ENCODE data around the gene SORCS2. TPM values are rescaled to one million over a fixed set of nuclear protein-coding genes. Genes with fewer than 3 reads are reported as not detected.

SORCS2 gene
- polyA plus RNA-seq, 3 donors = 0.46 to 0.55 TPM; not detected in 1

GRCh38 chr4:7693237-7693608, 500.9 kb downstream of the SORCS2 start:
- H3K27me3 Mint-ChIP-seq (ENCODE audit: low read depth in 3 of 3) = peaks cover 4 to 7% (median 6%) of the 10 kb centered on the region in 3 donors
- H3K9me3 Mint-ChIP-seq = no peaks in the 10 kb centered on the region
- no peaks in the 10 kb centered on the region for H3K36me3 ChIP-seq (replicated peaks in 1 of 2; ENCODE audit: control insufficient read depth in 1 of 2, insufficient read depth in 2 of 2, low read length in 2 of 2)
- no peak overlapping the region for H3K4me2 ChIP-seq (replicated peaks; ENCODE audit: extremely low read depth, low read length, poor library complexity, severe bottlenecking)
- intact Hi-C loops (cut with micrococcal nuclease) = no loop called here
- 77% methylated on average over 5 of the region's 6 CpGs for WGBS (ENCODE audit: insufficient coverage)
- peaks cover 11% of the 10 kb centered on the region for H3K4me1 Mint-ChIP-seq
- H3K36me3 Mint-ChIP-seq = no peaks in the 10 kb centered on the region
- no peak overlapping the region for H3K4me3 Mint-ChIP-seq
- peaks cover 4 to 5% of the 10 kb centered on the region in 2 donors for H3K4me1 ChIP-seq (ENCODE audit: control insufficient read depth in 1 of 2, insufficient read depth in 2 of 2, low read length in 2 of 2)
- no peak for TF ChIP-seq CTCF (IDR thresholded peaks at IDR 0.05)
- H3K27ac Mint-ChIP-seq = peak overlapping the region in 2 of 7 donors; percentile 25 to 58
- no peaks in the 10 kb centered on the region for H3K27me3 ChIP-seq (ENCODE audit: control insufficient read depth in 2 of 2, insufficient read depth in 2 of 2, low read length in 2 of 2)
- H3K9me3 ChIP-seq (replicated peaks in 1 of 2; ENCODE audit: control insufficient read depth in 1 of 2, insufficient read depth in 1 of 2, low read length in 2 of 2) = no peaks in the 10 kb centered on the region
- H3K4me3 ChIP-seq (replicated peaks in 1 of 3; ENCODE audit: low read depth in 2 of 3, low read length in 3 of 3) = no peak overlapping the region
- no peak overlapping the region for H3K9ac ChIP-seq (ENCODE audit: insufficient read depth, low read length, poor library complexity, severe bottlenecking)
- no peaks in the 10 kb centered on the region for H3K79me2 ChIP-seq (ENCODE audit: insufficient read depth, low read length)
- DNase-seq = no peak
- no peaks in the 10 kb centered on the region for H4K20me1 ChIP-seq (ENCODE audit: insufficient read depth, low read length)
- no peak overlapping the region for H2AFZ ChIP-seq (ENCODE audit: insufficient read depth, low read depth, low read length, poor library complexity, severe bottlenecking)
- H3K27ac ChIP-seq (ENCODE audit: low read depth in 1 of 2, low read length in 2 of 2) = no peak overlapping the region

GRCh38 chr4:7693711-7694110, 501.4 kb downstream of the SORCS2 start:
- 83% methylated on average over 7 of the region's 12 CpGs for WGBS (ENCODE audit: insufficient coverage)
- H3K9ac ChIP-seq (ENCODE audit: insufficient read depth, low read length, poor library complexity, severe bottlenecking) = no peak overlapping the region
- no peak overlapping the region for H3K4me3 ChIP-seq (replicated peaks in 1 of 3; ENCODE audit: low read depth in 2 of 3, low read length in 3 of 3)
- H3K27me3 ChIP-seq (ENCODE audit: control insufficient read depth in 2 of 2, insufficient read depth in 2 of 2, low read length in 2 of 2) = no peaks in the 10 kb centered on the region
- no peak for DNase-seq
- H3K4me2 ChIP-seq (replicated peaks; ENCODE audit: extremely low read depth, low read length, poor library complexity, severe bottlenecking) = no peak overlapping the region
- H2AFZ ChIP-seq (ENCODE audit: insufficient read depth, low read depth, low read length, poor library complexity, severe bottlenecking) = no peak overlapping the region
- H4K20me1 ChIP-seq (ENCODE audit: insufficient read depth, low read length) = no peaks in the 10 kb centered on the region
- Mint-ChIP-seq H3K4me3 (no peak overlapping the region), H3K9me3 (no peaks in the 10 kb centered on the region), H3K4me1 (peaks cover 11% of the 10 kb centered on the region), H3K27me3 (ENCODE audit: low read depth in 3 of 3) (peaks cover 6 to 10% (median 9%) of the 10 kb centered on the region in 3 donors), H3K36me3 (peaks cover 0 to 2% of the 10 kb centered on the region in 2 donors), H3K27ac (no peak overlapping the region)
- peaks cover 4 to 5% of the 10 kb centered on the region in 2 donors for H3K4me1 ChIP-seq (ENCODE audit: control insufficient read depth in 1 of 2, insufficient read depth in 2 of 2, low read length in 2 of 2)
- H3K79me2 ChIP-seq (ENCODE audit: insufficient read depth, low read length) = no peaks in the 10 kb centered on the region
- TF ChIP-seq CTCF (IDR thresholded peaks at IDR 0.05) = no peak
- no peak overlapping the region for H3K27ac ChIP-seq (ENCODE audit: low read depth in 1 of 2, low read length in 2 of 2)
- H3K9me3 ChIP-seq (replicated peaks in 1 of 2; ENCODE audit: control insufficient read depth in 1 of 2, insufficient read depth in 1 of 2, low read length in 2 of 2) = no peaks in the 10 kb centered on the region
- intact Hi-C loops (cut with micrococcal nuclease) = no loop called here
- H3K36me3 ChIP-seq (replicated peaks in 1 of 2; ENCODE audit: control insufficient read depth in 1 of 2, insufficient read depth in 2 of 2, low read length in 2 of 2) = no peaks in the 10 kb centered on the region

All from CD14-positive monocyte (primary cell).